Raji (cell line): ENCODE results near the gene MTFR1L.

Experiments
- POLR2A ChIP-seq: IDR thresholded peaks from 2 replicates; pipeline ENCODE4 v1.6.1; 2011; ENCODE audit warnings: low read depth, low read length, control low read depth; ENCODE audit not compliant: insufficient read depth

MTFR1L gene

DNA sequence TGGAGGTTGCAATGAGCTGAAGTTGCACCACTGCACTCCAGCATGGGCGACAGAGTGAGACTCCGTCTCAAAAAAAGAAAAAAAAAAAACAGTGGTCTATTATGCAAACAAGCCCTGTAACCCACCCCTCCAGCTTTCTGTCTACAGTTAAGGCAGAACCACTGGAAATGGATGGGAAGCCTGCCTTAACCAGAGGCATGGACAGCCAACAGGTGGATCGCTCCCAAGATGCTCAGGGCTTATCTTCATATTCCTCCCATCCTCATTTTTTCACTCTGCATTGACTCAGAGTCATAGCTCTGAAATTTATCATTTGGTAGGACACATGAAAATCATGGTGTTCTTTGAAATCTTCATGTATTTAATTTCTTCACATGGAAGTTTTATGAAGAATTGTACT is 8.7 kb downstream of the MTFR1L start:
- no peak for TF ChIP-seq POLR2A

DNA sequence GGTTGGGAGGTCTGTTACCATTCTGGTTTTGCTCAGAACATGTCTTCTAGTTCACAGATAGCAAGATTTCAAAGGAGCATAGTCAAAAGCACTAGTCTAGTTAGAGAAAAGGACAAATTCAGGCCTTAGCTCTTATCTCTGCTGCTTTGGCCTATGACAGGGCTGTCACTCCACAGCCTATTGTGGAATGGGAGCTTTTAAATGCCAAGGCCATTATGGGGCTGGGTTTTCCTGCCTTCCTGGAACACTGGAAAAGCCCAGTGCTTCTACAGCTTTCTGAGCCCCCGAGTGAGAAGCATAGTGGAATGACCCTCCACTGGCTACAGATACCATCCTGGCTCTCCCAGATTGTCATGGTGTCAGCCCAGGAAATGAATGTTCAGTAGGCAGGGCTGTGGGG is 9.3 kb downstream of the MTFR1L start:
- TF ChIP-seq POLR2A = no peak

DNA sequence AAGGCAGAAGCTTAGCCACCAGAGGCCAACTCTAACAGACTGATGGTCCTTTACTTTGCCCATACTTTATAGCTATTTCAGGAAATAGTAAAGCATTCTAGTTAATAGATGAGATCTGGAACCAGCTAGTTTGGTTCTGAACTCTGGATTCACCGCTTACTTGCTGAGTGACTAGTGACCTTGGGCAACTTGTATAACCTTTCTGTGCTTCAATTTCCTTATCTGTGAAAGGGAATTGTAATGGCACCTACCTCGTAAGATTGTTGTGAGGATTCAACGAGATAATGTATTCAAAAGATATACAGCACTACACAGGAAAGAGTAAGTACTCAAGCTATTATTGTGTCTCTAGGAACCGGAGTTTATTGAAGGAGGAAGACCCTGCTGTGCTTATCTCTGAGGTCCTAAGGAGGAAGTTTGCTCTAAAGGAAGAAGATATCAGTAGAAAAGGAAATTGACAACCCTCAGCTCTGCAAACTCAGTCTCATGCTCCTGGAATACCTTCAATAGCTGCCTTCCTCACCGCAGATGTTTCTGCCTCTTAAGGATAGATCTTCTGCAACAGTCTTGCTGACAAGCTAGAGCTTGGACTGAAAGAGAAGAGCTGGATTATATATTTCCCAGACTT is 11.9 kb downstream of the MTFR1L start:
- no peak for TF ChIP-seq POLR2A

DNA sequence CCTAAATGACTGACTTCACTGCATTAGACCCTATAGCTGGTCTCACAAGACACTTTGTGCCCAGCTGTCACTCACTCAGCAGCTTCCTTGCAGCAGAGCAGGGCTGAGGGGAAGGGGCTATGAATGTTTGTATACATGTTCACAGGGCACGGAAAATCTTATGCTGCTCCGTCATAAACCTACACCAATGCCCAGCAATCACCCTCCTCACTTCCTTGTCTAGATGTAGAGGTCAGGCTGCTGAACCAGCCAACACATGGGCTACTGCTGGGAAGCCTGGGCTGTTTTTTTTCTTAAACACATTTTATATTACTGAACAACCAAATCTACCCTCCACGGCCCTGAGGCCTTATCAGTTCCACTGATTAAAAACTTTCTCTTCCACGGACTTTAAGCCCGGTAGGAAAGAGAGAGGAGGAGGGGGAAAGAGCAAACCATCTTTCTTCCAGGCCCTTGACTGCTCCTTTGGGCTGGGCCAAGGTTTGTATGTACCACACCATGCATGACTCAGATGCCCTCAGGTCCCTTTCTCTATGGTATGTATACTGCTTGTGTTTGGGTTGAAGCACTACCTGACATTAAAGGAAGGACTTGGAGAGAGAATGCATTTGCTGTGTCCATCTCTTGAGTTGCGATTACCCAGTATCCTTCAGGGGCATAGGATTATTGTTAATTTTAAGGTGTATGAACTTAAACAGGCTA is 12.7 kb downstream of the MTFR1L start:
- no peak for TF ChIP-seq POLR2A

DNA sequence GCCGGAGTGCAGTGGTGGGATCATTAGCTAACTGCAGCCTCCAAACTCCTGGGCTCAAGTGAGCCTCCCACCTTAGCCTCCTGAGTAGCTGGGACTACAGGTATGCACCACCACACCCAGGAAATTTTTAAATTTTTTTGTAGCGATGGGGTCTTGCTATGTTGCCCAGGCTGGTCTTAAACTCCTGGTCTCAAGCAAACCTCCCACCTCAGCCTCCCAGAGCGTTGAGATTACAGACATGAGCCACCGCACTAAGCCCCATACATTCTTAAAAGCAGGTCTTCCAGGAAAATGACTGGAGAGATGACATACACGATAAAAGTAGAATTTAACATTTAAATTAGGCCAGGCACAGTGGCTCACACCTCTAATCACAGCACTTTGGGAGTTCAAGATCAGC is 13.4 kb downstream of the MTFR1L start:
- no peak for TF ChIP-seq POLR2A

DNA sequence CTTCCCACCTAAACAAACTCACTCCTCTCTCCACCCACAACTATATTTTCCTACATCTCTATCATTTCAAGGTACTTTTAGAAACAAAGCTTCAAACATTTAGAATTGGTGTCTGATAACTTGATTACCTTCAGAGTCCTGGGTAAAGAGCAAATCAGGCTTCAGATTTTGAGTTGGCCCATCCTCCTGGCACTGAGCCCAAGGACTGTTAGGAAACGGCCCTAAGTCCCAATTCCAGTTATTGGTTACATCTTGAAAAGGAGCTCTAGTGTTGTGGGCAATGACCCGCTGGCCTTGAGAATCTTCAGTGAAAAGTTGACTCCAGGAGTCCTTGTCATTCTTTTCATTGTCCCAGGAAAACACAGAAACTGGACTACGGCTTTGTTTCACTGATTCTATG is 15.1 kb downstream of the MTFR1L start:
- no peak for TF ChIP-seq POLR2A

DNA sequence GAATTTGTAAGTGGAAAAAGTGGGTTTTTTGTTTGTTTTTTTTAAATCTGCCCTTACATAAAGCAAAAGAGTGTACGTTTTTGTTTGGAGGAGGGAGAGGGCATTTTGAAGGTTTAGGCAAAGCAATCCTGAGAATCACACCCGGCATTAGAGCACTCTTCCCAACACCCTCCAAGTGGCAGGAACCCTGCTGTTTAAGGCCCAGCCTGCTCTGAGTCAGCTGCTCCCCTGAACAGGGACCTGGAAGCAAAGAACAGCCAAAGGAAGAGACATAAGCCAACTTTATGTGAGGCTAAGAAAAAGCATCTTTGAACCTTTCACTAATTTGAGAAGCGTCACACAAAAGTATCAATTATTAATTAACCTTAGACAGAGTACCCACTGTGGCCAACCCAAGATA is 16.9 kb downstream of the MTFR1L start:
- no peak for TF ChIP-seq POLR2A

DNA sequence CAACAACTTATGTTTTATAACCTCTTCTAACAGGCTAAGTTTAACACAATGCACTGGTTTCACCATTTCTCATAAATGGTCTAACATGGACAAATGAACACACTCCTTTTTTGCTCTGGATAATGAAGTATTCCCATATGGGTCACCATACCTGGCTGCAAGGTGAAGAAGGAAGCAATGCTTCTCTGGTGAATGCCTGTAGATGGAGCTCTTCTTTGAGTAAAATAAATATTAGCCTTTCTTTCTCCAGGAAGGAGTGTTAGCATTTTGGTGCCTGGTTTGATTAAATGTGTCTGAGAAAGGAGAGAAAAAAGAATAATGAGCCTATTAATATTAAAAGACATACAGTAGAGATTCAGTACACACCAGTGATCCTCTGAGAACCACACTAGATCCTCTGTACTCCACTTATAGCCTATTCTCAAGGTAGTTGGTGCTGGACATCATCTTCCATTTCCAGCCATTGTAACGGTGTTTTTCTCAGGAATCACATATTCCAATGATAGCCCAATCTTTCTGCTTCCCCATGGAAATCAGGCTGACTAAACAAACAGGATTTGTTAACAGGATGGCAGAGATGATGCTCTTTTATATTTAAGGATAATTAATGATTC is 17.6 kb downstream of the MTFR1L start:
- no peak for TF ChIP-seq POLR2A

DNA sequence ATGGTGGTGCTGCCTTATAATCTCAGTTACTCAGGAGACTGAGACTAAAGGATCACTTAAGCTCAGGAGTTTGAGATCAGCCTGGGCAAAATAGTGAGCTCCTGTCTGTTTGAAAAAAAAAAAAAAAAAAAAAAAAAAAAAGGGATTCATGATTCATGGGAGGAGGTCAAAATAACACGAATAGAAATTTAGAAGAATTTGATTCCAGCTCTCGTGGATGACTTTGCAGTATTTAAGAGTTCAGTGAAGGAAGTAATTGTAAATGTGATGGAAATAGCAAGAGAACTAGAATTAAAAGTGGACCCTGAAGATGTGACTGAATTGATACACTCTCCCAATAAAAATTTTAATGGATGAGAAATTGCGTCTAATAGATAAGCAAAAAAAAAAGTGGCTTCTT is 23.7 kb downstream of the MTFR1L start:
- no peak for TF ChIP-seq POLR2A

DNA sequence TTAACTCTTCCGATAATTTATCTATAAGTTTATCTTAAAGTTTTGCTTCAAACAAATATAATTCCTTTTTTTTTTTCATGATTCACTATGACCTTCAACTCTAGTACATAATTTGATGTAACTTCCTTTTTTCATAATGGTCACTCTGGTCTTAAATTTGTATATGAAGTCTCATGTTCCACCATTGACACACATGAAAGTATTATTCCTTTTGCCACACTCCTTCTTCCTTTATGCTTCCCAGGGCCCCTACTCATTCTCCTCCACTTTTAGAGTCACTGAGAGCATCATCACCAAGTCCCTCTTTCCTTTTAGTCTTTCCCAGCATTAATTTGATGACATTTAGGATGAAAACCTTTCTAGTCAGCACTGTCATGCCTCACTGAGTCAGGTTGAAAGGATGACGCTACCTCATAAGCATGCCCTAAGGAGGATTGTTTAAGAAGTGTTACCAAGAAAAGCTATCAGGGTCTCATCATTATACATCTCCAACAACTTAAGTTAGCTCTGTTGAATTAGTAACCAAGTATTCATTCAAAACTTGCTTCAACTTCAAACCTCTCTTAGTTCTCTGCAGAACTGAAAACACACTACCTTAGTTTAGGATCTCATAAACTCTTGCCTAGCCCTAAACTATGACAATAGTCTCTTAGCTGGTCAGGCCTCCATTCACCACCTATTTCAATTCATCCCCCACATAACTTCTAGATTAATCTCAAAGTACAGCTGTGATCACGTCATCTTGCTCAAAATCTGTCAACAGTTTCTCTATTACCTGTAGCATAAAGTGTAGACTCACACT is 25.0 kb downstream of the MTFR1L start:
- TF ChIP-seq POLR2A = no peak

DNA sequence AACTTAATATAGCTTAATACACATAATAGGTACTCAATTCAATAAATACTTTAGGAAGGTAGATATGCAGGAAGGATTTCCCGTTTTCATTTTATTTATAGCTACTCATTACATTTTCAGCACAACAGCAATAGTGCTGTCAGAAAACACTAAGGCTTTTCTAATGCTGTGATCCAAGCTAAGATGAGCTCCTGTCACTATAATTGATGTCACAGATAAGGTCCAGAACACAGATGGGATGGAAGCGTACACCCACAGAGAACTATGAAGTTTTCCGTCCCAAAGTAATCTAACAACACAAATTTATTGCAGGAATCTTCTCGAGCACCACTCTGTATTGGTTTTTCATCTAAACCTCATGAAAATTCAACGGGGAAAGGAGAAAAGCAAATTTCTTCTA is 25.9 kb downstream of the MTFR1L start:
- TF ChIP-seq POLR2A = no peak

DNA sequence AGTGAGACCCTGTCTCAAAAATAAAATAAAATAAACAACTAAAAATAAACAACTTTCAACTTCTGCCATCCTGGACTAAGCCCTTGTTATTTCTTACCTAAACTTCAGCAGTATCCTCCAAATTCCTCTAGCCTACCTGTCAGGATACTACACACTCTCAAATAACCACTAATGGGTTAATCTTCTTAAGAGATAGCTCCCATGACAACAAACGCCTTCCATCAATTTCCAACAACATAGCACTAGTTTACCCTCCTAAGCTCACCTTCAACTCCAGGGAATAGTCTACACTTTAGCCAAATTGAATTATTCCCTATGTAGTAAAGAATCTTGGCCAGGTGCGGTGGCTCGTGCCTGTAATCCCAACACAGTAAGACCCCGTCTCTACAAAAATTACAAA is 28.2 kb downstream of the MTFR1L start:
- TF ChIP-seq POLR2A = no peak

DNA sequence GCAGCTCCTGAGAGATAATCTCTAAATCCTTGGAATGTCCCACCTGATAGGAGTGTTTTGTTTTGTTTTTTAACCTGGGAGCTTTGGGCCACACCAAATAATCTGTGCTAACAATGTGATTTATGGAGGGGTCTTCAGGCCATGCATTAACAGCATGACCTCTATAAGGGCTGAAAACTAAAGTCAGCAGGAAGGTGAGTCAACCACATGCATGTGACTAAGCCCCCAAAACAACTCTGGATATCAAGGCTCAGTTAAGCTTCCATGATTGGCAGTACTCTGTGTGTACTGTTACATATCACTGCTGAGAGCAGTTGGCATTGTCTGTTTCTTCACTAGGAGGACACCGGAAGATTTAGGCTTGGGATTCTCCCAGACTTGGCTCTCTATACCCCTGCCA is 28.8 kb downstream of the MTFR1L start:
- no peak for TF ChIP-seq POLR2A

DNA sequence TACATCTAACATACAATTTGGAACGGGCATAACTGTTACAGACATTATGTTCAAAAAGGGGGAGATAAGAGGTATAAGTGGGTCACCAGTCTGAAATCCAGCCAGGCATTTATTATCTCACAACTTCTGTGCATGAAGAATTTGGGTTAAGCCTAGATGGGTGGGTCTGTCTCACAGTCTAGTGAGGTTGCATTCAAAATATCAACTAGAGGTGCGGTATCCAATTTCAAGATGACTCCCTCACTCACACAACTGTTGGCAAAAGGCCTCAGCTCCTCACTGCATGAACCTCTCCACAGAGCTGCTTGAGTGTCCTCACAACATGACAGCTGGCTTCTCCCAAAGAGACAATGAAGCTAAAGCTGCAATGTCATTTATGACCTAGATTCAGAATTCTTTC is 34.8 kb downstream of the MTFR1L start:
- no peak for TF ChIP-seq POLR2A

DNA sequence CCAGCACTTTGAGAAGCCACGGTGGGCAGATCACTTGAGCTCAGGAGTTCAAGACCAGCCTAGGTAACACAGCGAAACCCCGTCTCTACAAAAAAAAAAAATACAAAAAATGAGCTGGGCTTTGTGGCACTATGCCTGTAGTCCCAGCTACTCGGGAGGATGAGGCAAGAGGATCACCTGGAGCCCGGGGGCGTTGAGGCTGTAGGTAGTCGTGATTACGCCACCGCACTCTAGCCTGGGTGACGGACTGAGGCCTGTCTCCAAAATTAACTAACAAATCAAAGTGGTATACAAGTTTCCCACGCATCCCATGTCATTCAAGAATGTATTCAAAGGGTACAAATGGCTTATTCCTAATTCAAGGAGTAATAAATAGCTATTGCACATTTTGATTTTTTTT is 37.1 kb downstream of the MTFR1L start:
- TF ChIP-seq POLR2A = no peak

DNA sequence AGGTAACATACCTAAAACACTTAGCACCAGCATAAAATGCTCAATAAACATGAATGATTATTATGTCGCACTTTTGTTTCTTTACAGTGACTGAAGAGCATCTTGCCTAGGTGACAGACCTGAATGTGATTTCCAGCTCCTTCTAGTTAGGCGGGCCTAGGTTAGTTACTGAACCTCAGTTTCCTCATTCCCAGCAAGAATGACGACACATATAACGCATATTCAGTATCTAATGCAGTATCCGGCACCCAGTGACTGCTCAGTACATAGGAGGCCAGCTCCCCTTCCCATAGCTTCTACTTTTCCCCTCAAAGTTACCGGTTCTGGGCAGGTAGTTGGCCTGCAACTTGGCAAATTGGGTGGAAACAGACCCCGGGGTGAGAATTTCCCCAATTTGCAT is 38.7 kb downstream of the MTFR1L start:
- TF ChIP-seq POLR2A = no peak
